K562 (cell line): Measurements from ENCODE around the gene TENM3. TPM values are rescaled to one million over a fixed set of nuclear protein-coding genes. Genes with fewer than 3 reads are reported as not detected.

ENCODE experiments used
- ATAC-seq: fragments of 200-7000 bp; cut with Tn5 transposase; 3 replicates; pipeline ENCODE4 v1.9.1; 2020; ENCODE audit warnings: moderate library complexity
- BruUV-seq: library from RNA; stranded (reverse); fragments of 400-500 nt; replicated peaks from 2 replicates; lab custom pipeline; 2021; lab: Mats Ljungman, UMichigan
- CTCF ChIA-PET: fragments of 300-600 bp; formaldehyde crosslinking; extraction: SDS; loops from one replicate; lab custom pipeline; 2021; ENCODE audit warnings: low intra/inter-chr PET ratio; lab: Yijun Ruan, JAX
- POLR2A ChIA-PET: fragments of 300-600, 350-650 bp; sonication (Branson Sonifier 250); formaldehyde crosslinking; extraction: SDS; loops from one replicate; lab custom pipeline; 2021; ENCODE audit warnings: antibody characterized with exemption, inconsistent platforms; lab: Yijun Ruan, JAX
- DNase-seq, 4 experiments: peaks; one replicate each; pipeline versions ENCODE4 v3.0.0 to v3.0.0-alpha.2; 2011 to 2018; ENCODE audit warnings: low spot score in 3 of 4, mixed read lengths in 3 of 4; ENCODE audit errors: extremely low read depth in 1 of 4
- FAIRE-seq: peaks from 2 replicates; lab custom pipeline; 2011; peaks lifted over from hg19 to GRCh38; lab: Jason Lieb, UNC
- H2AFZ ChIP-seq: 2 replicates; pipeline ENCODE4 v1.6.0; 2011; ENCODE audit warnings: low read depth, low read length, control low read depth, inconsistent platforms
- H3K27ac ChIP-seq: fragments of 200-600 bp; 3 replicates; pipeline ENCODE4 v1.8.0; 2011; ENCODE audit warnings: low read depth, mild to moderate bottlenecking, control low read depth, inconsistent platforms, low read length, moderate library complexity, mixed read lengths; ENCODE audit errors: extremely low read depth
- H3K27me3 ChIP-seq, 2 experiments: fragments of 300-600 bp in 1 of 2; 2 replicates in 1 of 2; 3 replicates in 1 of 2; pipeline versions ENCODE4 v1.6.0 to v1.8.0; 2011; ENCODE audit warnings: inconsistent platforms in 2 of 2, low read length in 2 of 2, mild to moderate bottlenecking in 1 of 2, mixed read lengths in 1 of 2, moderate library complexity in 1 of 2; ENCODE audit not compliant: control insufficient read depth in 2 of 2, insufficient read depth in 2 of 2
- H3K36me3 ChIP-seq: fragments of 300-600 bp; 3 replicates; pipeline ENCODE4 v1.8.0; 2011; ENCODE audit warnings: mild to moderate bottlenecking, low read length, inconsistent platforms; ENCODE audit not compliant: control insufficient read depth, insufficient read depth
- H3K4me1 ChIP-seq, 2 experiments: fragments of 200-600 bp in 1 of 2; replicated peaks in 1 of 2; 2 replicates in 1 of 2; 3 replicates in 1 of 2; pipeline versions ENCODE4 v1.5.1 to v1.8.0; 2011; ENCODE audit warnings: inconsistent platforms in 2 of 2, low read length in 2 of 2, mild to moderate bottlenecking in 1 of 2, mixed read lengths in 1 of 2, moderate library complexity in 1 of 2; ENCODE audit not compliant: control insufficient read depth in 2 of 2, insufficient read depth in 2 of 2
- H3K4me2 ChIP-seq: 2 replicates; pipeline ENCODE4 v1.6.1; 2011; ENCODE audit warnings: low read length, control low read depth, inconsistent platforms, mixed read lengths; ENCODE audit not compliant: insufficient read depth
- H3K4me3 ChIP-seq: fragments of 200-600 bp; sonication (generic), shearing (Covaris generic); 2 replicates; pipeline ENCODE4 v1.5.1; 2016; ENCODE audit warnings: control low read depth, inconsistent platforms
- H3K79me2 ChIP-seq: fragments of 200-600 bp; 3 replicates; pipeline ENCODE4 v1.8.0; 2011; ENCODE audit warnings: low read length, inconsistent platforms; ENCODE audit not compliant: control insufficient read depth, insufficient read depth
- H3K9ac ChIP-seq, 2 experiments: 2 replicates each; pipeline versions ENCODE4 v1.6.0 to v1.6.1; 2011; ENCODE audit warnings: low read depth in 2 of 2, low read length in 2 of 2, control low read depth in 1 of 2, inconsistent platforms in 1 of 2, mild to moderate bottlenecking in 1 of 2, mixed read lengths in 1 of 2; ENCODE audit not compliant: insufficient read depth in 1 of 2
- H3K9me1 ChIP-seq: one replicate; pipeline ENCODE4 v1.6.0; 2011; ENCODE audit warnings: inconsistent platforms, mild to moderate bottlenecking, low read length, moderate library complexity; ENCODE audit not compliant: control insufficient read depth, insufficient read depth
- H3K9me3 ChIP-seq: replicated peaks from 2 replicates; pipeline ENCODE4 v1.5.1; 2011; ENCODE audit warnings: low read depth, low read length, inconsistent platforms; ENCODE audit not compliant: control insufficient read depth, insufficient read depth
- H4K20me1 ChIP-seq: replicated peaks from 2 replicates; pipeline ENCODE4 v1.6.1; 2011; ENCODE audit warnings: low read length, inconsistent platforms, mixed read lengths; ENCODE audit not compliant: control insufficient read depth, insufficient read depth
- GATAD2B ChIP-seq: fragments of 450-650 bp; IDR thresholded peaks from 2 replicates; pipeline ENCODE4 v1.6.1; 2017; ENCODE audit warnings: mild to moderate bottlenecking, borderline replicate concordance
- MTF1 ChIP-seq: fragments of 250-450 bp; sonication (Bioruptor Pico); IDR thresholded peaks from 2 replicates; pipeline ENCODE4 v1.9.0; 2021; ENCODE audit warnings: moderate library complexity, mild to moderate bottlenecking, inconsistent platforms, borderline replicate concordance
- NUFIP1 ChIP-seq: fragments of 450-650 bp; IDR thresholded peaks from 2 replicates; pipeline ENCODE4 v1.6.1; 2018; ENCODE audit not compliant: partially characterized antibody
- PHB2 ChIP-seq: fragments of 450-650 bp; IDR thresholded peaks from 2 replicates; pipeline ENCODE4 v1.6.1; 2017; ENCODE audit warnings: low read depth
- POLR2G ChIP-seq: fragments of 200-400 bp; formaldehyde crosslinking; IDR thresholded peaks from 2 replicates; pipeline ENCODE4 v1.6.1; 2017; ENCODE audit warnings: low read depth, mild to moderate bottlenecking, antibody characterized with exemption, low read length, moderate library complexity
- RBM22 ChIP-seq: fragments of 200-400 bp; formaldehyde crosslinking; IDR thresholded peaks from 2 replicates; pipeline ENCODE4 v1.6.1; 2018; ENCODE audit warnings: low read length, low read depth; ENCODE audit not compliant: poor library complexity, severe bottlenecking
- SRF ChIP-seq, 2 experiments: fragments of 250-450, 450-650 bp in 1 of 2; sonication (Bioruptor Pico) in 1 of 2; sonication (generic) in 1 of 2; formaldehyde crosslinking; IDR thresholded peaks; 2 replicates each; pipeline versions ENCODE4 v1.5.0 to v1.5.1; 2020 to 2022; ENCODE audit warnings: mild to moderate bottlenecking in 1 of 2, missing genetic modification reagents in 1 of 2
- ZBTB1 ChIP-seq: sonication (generic); formaldehyde crosslinking; IDR thresholded peaks from 2 replicates; pipeline ENCODE4 v1.8.1; 2023; ENCODE audit warnings: missing genetic modification reagents, low read depth, mild to moderate bottlenecking, borderline replicate concordance
- ZNF146 ChIP-seq: IDR thresholded peaks from one replicate; pipeline ENCODE4 v1.6.1; 2018; ENCODE audit warnings: missing compliant biosample characterization; ENCODE audit not compliant: unreplicated experiment
- ZNF311 ChIP-seq: fragments of 250-450 bp; sonication (Bioruptor Pico); IDR thresholded peaks from 2 replicates; pipeline ENCODE4 v1.4.0; 2020; ENCODE audit warnings: mild to moderate bottlenecking, moderate library complexity
- WGBS: fragments of 100-300 bp; shearing (Covaris generic); methylation state at CpG from one replicate; pipeline ENCODE4 v1.1.6; 2016; ENCODE audit warnings: low coverage, mixed read lengths; ENCODE audit not compliant: insufficient coverage; ENCODE audit errors: missing lambda C conversion rate; 5-methylcytosine and 5-hydroxymethylcytosine counted together
- in situ Hi-C: fragments of 300-500 bp; cut with MboI; formaldehyde crosslinking; loops from 4 replicates; pipeline ENCODE4 v1.15.0; 2018; ENCODE audit warnings: inconsistent platforms, mixed read lengths
- intact Hi-C: fragments of 100-400 bp; cut with micrococcal nuclease; formaldehyde crosslinking; loops from 2 replicates; pipeline ENCODE4 v1.14.2; 2022
- polyA plus RNA-seq, 8 experiments: library from polyadenylated mRNA; depleted of rRNA in 4 of 8; stranded (reverse) in 5 of 8; unstranded in 3 of 8; fragments of >200 nt; fragmentation: Nextera tagmentation in 2 of 8; fragmentation: Illumina TruSeq in 1 of 8; extraction: Ambion mirVana in 2 of 8; extraction: Trizol in 1 of 8; gene quantifications; 2 replicates each; pipeline versions ENCODE4 v1.2.1 to v1.2.3, GENCODE V29; 2011 to 2014; ENCODE audit warnings: inconsistent platforms in 1 of 8, missing spikeins in 1 of 8
- total RNA-seq, 7 experiments: library from RNA; depleted of rRNA in 6 of 7; stranded (reverse); fragments of >200 nt in 6 of 7; fragmentation: Illumina TruSeq in 2 of 7; extraction: Trizol in 2 of 7; gene quantifications; 2 replicates each; pipeline versions ENCODE4 v1.2.1 to v1.2.3, GENCODE V29; 2011 to 2021; ENCODE audit warnings: low replicate concordance in 1 of 7
- TF ChIP-seq, protein P1 (sequence below): sonication (generic); formaldehyde crosslinking; IDR thresholded peaks from 2 replicates; pipeline ENCODE4 v1.8.1; 2022; ENCODE audit warnings: missing genetic modification reagents
- TF ChIP-seq, protein P2 (sequence below): fragments of 150-350 bp; IDR thresholded peaks from 2 replicates; pipeline ENCODE4 v1.6.1; 2014; ENCODE audit warnings: low read depth, mild to moderate bottlenecking, low read length, borderline replicate concordance
- TF ChIP-seq, protein P3 (sequence below): fragments of 250-450 bp; sonication (Bioruptor Pico); IDR thresholded peaks from 2 replicates; pipeline ENCODE4 v1.5.0; 2021; ENCODE audit warnings: mild to moderate bottlenecking, moderate library complexity

Gene TENM3
- total and polyA plus RNA-seq, 9 of the 15 experiments (the other 6 are each of a cell fraction or from before 2014, with no cell fraction given) = 0.01 to 0.02 TPM; not detected in 7

DNA sequence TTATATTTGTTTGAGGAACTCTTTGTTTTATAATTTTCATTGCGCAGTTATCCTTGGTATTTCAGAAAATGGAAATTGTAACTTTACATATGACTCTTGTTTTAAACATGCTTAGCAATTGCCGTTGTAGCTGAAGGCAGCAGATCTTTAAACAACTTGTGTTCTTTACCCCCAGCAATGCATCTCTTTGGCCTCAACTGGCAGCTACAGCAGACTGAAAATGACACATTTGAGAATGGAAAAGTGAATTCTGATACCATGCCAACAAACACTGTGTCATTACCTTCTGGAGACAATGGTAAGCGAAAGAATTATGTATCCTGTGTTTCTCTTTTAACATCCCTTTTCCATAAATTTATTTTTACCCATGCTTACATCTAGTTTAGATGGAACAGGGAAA is 410.4 kb downstream of the TENM3 start:
- CTCF ChIA-PET = no interaction called here
- no TSS peak for BruUV-seq
- Histone ChIP-seq H3K9ac (no peak overlapping the region), H3K79me2 (no peaks in the 10 kb centered on the region), H3K4me1 (no peaks in the 10 kb centered on the region), H3K9me1 (no peaks in the 10 kb centered on the region), H4K20me1 (no peaks in the 10 kb centered on the region), H3K27me3 (peaks cover 0 to 2% of the 10 kb centered on the region in 2 experiments; a peak in 1 of 5 replicates), H3K27ac (no peak overlapping the region), H3K9me3 (no peaks in the 10 kb centered on the region), H3K36me3 (no peaks in the 10 kb centered on the region), H3K4me3 (no peak overlapping the region), H2AFZ (no peak overlapping the region), H3K4me2 (no peak overlapping the region)
- in situ Hi-C loops (no loop called here), intact Hi-C loops (loop anchor here (5.0 to 10.0 kb wide), 2 partner anchors 151 to 274 kb away; no protein-coding TSS in a partner anchor)
- POLR2A ChIA-PET = no interaction called here
- WGBS = 8% methylated on average over 3 of the region's 3 CpGs
- TF ChIP-seq ZBTB1 (CRISPR knock-in tag) = no peak
- TF ChIP-seq MTF1 (CRISPR knock-in tag) = no peak
- no peak for TF ChIP-seq ZNF311
- no peak for TF ChIP-seq GATAD2B
- no peak for TF ChIP-seq PHB2
- TF ChIP-seq SRF (CRISPR knock-in tag; IDR thresholded peaks at IDR 0.05) = no peak
- TF ChIP-seq, protein P1, sequence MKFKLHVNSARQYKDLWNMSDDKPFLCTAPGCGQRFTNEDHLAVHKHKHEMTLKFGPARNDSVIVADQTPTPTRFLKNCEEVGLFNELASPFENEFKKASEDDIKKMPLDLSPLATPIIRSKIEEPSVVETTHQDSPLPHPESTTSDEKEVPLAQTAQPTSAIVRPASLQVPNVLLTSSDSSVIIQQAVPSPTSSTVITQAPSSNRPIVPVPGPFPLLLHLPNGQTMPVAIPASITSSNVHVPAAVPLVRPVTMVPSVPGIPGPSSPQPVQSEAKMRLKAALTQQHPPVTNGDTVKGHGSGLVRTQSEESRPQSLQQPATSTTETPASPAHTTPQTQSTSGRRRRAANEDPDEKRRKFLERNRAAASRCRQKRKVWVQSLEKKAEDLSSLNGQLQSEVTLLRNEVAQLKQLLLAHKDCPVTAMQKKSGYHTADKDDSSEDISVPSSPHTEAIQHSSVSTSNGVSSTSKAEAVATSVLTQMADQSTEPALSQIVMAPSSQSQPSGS (CRISPR knock-in tag) = no peak
- TF ChIP-seq NUFIP1 = no peak
- TF ChIP-seq ZNF146 = no peak
- TF ChIP-seq, protein P2, sequence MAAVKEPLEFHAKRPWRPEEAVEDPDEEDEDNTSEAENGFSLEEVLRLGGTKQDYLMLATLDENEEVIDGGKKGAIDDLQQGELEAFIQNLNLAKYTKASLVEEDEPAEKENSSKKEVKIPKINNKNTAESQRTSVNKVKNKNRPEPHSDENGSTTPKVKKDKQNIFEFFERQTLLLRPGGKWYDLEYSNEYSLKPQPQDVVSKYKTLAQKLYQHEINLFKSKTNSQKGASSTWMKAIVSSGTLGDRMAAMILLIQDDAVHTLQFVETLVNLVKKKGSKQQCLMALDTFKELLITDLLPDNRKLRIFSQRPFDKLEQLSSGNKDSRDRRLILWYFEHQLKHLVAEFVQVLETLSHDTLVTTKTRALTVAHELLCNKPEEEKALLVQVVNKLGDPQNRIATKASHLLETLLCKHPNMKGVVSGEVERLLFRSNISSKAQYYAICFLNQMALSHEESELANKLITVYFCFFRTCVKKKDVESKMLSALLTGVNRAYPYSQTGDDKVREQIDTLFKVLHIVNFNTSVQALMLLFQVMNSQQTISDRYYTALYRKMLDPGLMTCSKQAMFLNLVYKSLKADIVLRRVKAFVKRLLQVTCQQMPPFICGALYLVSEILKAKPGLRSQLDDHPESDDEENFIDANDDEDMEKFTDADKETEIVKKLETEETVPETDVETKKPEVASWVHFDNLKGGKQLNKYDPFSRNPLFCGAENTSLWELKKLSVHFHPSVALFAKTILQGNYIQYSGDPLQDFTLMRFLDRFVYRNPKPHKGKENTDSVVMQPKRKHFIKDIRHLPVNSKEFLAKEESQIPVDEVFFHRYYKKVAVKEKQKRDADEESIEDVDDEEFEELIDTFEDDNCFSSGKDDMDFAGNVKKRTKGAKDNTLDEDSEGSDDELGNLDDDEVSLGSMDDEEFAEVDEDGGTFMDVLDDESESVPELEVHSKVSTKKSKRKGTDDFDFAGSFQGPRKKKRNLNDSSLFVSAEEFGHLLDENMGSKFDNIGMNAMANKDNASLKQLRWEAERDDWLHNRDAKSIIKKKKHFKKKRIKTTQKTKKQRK = no peak
- TF ChIP-seq POLR2G = no peak
- no peak for TF ChIP-seq RBM22
- TF ChIP-seq, protein P3, sequence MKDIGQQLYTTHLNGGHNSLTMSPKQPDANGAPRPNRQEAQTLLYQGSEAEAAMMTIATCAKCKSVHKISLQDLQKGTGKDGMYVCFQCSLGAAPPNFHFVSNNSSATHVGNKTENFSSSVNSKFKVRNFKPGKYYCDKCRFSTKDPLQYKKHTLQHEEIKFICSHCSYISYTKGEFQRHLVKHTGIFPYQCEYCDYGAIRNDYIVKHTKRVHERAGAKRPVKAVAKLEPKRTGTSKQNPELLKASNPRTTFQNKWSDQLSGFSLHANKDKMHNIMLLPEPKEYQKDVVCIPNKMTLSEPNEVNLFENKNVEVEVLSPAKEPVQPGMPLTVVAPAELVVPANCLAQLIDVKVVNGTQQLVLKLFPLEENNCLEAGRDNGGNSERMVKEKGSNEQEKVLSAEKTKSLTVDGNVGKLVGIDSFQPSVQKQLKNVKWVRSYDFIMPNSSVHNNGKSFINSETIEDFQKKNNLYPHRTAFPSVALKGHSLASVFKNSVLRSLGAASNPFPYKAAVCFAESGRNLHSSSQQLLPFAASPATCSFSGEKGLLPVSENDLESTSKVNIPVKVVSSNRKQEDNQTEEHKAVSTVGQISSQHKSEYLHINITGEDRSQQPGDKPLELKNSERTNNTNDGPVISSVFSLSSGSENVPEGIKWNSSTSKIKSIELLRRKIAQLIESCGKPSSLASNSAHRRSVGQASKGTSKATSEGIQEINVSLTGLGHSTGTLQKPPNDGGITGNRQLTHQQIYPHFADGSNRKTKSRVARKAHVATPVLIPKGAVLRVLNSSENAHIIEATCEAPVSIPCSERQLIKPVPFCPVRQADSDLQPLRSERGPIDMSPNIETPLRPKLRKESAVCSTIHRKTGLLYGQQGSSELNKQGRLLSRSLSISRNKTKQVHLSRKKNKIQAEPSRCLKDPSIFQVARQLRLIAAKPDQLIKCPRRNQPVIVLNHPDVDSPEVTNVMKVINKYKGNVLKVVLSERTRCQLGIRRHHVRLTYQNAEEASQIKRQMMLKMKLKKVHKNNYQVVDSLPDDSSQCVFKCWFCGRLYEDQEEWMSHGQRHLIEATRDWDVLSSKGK (CRISPR knock-in tag) = no peak
- ATAC-seq (no peak), DNase-seq (no peak), FAIRE-seq (no peak)
